NCI-H1092 treated with DMSO at 0.1 percent for 48 hours (cell line): Measurements from ENCODE around the gene OSBPL9.
"Not testable (repeated sequence)": the region's sequence is repeated elsewhere in the genome, so short reads cannot be mapped to it uniquely, and the experiment has no call there.

Source experiments
- DNase-seq: peaks from one replicate; lab custom pipeline; 2025; lab: John Stamatoyannopoulos, UW

OSBPL9 gene

DNA sequence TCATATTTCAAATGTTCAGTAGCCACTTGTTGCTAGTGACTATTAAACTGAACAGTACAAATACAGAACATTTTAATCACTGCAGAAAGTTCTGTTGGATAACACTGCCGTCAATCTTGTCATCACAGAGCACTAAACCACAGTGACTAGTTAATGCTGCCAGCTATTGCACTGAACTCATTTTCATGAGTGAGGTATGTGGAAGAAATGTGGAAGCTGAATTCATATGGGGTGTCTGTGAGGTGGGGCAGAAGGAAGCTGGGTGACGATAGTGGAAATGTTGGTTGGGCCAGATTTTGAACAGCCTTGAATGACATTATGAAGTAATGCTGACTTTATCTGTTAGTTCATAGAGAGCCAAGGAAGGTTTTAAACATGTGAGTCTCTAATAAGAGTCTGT, 49.6 kb downstream of the OSBPL9 start:
- no peak for DNase-seq

DNA sequence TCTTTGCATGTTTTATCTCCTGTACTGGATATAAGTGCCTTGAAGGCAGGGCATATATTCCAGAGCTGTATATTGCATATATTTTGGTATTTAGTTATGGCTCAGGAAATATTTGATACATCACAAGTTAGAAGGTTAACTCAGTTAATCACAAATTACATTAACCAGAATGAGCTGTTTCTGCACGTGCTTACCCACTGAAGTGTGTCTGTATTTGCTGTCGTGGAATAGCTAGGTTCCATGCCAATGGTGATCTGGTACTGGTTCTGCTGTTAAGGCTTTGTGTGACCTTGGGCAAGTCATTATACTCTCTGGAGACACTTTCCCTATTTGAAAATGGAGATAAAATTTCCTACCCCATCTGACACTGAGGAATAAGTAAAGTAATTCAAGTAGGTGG, 50.7 kb downstream of the OSBPL9 start:
- no peak for DNase-seq

DNA sequence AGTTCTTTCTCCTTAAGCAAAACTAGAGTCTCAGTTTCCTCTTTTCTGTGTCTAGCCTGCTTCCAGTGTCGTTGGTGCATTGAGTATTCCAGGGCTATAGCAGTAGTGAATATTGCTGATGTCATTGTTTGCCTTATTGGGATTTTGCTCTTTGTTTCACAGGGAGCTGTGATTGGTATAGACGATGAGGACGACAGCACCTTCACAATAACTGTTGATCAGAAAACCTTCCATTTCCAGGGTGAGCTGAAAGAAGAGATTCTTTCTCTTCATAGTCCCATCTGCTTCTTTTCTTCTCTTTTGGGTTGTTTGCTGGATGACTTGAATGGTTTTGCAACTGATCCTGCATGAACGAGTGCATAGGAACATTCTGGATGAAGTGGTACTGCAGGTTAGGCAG, 52.4 kb downstream of the OSBPL9 start:
- DNase-seq: no peak

DNA sequence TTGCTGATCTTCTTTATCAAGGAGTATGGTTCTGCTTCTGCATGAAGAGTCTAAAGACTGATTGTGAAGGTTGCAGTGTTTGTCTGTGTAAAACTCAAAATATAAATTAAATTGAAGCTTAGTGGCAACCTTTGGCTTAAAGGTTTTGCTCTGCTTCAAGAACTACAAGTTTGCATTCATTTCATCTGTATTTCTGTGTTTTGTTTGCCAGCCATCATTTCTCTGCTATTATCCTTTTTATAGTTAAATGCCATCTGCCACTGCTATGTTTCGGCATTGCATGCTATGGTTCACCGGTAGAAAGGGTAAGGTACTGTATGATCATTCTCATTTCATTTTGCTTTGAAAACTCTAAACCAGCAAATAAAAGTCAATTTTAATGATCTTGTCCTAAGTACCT, 52.9 kb downstream of the OSBPL9 start:
- no peak for DNase-seq

DNA sequence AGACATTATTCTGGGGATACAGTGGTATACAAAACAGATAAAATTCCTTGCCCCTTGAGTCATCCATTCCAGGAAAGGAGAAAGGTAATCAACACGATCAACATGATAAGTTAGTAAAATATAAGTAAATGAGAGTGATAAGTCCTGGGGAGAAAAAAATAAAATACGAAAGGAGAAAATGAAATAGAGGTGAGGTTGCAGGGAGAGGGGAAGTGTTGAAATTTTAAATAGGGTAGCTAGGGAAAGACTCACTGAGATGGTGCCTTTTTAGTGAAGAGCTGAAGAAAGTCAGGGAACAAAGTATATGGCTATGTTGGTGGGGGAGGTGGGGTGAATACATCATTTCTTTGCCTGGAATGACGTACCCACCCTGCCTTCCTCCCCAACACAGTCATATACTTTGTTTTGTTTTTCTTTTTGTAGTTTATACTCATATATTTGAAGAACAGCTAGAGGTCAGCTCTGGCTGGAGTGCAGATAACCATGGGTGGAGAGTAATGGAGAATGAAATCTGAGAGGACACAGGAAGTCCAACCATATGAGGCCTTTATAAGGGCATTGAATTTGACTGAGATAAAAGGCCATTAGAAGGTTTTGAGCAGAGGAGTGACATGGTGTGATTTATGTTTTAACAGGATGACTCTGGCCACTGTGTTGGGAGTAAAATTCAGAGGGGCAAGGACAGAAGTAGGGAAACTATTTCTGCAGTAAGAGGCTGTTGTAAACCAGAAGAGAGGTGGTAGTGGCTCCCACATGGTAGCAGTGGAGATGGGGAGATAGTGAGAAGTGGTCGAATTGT, 54.8 kb downstream of the OSBPL9 start:
- no peak for DNase-seq

DNA sequence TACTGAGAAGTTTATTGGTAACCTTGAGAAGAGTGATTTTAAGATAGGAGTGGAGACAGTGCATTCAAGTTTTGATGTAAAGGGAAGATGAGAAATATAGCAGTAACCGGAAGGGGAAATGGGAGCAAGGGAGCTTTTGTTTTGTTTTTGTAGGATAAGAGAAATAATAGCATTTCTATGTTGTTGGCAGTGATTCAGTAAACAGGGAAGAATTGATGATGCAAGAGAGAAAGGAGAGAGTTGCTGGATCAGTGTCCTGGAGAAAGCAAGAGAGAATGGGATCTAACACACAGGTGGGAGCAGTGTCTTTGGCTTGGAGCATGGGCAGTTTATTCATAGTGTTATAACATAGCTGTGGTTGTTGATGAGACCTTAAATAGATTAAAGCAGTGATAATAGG, 56.4 kb downstream of the OSBPL9 start:
- no peak for DNase-seq

DNA sequence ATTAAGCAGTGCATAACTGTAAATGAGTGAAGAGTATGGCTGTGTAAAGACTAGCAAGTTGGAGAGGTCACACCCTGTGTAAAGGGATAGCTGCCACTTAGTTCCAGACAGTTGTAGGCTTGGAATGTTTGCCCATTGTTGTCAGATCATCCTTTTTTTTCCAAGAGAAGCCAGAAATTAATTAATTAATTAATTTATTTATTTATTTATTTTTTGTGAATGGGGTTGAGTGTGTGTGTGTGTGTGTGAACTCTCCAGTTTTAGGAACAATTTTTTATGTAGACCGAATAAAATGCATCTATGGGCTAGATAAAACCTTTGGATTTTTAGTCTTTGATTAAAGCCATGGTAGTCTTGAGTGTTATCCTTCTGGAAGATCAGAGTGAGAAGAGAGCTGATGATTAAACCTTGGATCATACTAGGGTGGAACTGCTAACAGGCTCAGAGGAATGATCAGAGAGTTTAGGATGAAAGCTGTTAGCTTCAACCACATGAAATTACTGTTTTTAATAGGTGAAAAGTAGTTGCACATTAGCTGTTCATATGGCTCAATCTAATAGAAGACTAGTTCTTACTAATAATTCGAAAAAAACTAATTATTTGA, 58.4 kb downstream of the OSBPL9 start:
- DNase-seq: no peak

DNA sequence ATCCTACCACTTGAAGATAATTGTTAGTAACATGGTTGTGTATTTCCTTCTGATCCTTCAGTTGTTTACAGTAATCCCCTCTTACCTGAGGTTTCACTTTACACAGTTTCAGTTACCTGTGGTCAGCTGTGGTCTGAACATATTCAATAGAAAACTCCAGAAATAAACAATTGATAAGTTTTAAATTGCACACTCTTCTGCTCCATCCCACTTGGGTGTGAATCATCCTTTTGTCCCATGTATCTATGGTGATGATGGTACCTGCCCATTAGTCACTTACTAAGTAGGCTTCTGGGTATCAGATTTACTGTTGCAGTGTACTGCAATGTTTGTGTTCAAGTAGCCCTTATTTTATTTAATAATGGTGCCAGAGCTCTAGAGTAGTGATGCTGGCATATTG, 62.5 kb downstream of the OSBPL9 start:
- no peak for DNase-seq

DNA sequence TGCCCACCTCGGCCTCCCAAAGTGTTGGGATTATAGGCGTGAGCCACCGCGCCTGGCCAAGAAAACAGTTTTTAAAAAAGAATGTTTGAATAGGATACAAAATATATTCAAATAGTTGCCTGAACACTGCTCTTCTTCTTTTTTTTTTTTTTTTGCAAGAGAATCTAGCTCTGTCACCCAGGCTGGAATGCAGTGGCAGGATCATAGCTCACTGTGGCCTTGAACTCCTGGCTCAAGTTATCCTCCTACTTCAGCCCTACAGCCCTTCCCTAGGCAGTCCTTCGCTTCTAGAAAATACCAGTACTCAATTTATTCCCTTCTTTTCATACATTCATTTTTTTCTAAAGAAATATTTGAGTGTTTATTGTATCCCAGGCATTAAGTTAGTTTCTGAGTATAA, 67.9 kb downstream of the OSBPL9 start:
- no peak for DNase-seq

DNA sequence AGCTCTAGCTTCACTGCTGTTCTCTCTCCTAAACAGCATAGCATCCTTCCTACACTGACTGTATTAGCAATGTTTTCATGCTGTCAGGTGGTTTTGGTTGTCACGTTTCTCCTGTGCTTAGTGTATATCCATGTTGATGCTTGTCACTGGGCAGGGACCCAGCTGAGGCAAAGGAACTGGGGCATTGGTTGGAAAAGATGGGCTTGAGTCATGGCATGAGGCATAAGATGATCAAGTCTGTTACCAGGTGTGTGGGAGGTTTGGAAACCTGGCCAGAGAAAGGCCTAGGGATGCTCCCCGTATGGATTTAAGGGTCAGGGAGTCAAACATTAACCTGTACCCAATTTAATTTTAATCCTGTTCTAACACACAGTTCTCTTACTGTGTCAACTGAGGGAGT, 69.6 kb downstream of the OSBPL9 start:
- DNase-seq: no peak

DNA sequence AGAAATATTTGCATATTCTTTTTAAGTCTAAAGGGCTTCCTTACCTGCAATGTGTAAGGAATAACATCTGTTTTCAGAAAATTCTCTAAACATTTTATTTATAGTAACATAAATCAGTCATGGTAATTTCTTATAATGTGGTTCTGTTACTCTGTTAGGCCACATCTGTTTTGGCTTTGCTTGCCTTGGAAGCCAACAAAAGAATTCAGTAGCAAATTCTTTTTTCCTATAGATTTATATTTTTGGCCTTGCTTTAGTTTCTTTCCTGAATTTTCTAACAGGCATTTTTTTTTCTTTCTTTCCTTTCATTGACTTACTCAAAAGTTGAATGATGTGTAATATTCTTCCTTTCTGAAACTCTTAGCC, 72.2 kb downstream of the OSBPL9 start:
- no peak for DNase-seq

DNA sequence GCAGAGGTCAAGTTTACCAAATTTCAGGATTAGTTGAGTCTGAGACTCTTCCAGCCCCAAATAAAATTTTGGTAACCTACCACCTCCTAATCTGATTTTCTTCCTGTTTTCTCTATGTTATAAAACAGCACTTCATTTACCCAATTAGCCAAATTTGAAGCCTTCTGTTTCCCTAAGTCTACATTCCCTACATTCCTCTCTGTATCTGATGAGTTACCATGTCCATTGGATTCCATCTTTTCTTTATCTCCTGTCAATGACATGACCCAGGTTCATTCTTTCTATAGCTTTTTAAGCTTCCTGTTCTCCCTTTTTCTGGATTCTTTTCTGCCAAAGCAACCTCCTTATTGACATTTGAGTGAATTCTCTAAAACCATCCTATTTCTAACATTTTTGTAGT, 72.8 kb downstream of the OSBPL9 start:
- DNase-seq: no peak

DNA sequence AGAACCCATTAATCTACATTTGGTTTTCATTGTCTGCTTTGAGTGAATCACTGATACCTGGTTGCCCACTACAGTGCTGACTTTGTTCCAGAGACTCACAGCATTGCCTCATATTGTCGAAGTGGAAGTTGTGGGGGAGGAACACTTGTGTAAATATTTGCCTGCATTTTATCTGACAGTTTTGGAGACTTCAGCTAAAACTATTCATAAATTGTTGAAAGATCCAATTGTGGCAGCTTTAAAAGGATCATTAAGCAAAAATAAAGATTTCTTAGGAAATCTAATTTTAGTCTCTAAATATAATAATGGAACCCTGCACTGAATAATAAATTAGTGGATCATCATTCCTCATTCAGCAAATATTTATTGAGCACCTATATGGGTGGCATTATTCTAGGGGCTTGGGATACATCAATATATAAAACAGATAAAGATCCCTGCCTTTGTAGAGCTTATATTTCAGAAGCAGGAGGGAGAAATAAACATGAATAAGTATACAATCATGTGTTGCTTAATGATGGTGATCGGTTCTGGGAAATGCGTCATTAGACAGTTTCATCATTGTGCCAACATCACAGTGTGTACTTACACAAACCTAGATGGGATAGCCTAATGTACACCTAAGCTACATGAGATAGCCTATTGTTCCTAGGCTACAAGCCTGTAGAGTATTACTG, 73.5 kb downstream of the OSBPL9 start:
- DNase-seq: no peak

DNA sequence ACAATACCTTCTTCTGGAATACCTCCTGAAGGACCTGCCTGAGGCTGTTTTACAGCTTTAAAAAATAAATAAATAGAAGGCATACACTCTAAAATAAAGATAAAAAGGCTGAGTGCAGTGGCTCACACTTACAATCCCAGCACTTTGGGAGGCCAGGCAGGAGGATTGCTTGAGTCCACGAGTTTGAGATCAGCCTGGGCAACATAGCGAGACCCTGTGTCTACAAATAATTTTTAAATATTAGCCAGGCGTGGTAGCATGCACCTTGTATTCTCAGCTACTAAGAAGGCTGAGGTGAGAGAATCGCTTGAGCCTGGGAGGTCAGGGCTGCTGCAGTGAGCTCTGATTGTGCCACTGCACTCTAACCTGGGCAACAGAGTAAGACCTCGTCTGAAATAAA, 75.0 kb downstream of the OSBPL9 start:
- DNase-seq: no peak

DNA sequence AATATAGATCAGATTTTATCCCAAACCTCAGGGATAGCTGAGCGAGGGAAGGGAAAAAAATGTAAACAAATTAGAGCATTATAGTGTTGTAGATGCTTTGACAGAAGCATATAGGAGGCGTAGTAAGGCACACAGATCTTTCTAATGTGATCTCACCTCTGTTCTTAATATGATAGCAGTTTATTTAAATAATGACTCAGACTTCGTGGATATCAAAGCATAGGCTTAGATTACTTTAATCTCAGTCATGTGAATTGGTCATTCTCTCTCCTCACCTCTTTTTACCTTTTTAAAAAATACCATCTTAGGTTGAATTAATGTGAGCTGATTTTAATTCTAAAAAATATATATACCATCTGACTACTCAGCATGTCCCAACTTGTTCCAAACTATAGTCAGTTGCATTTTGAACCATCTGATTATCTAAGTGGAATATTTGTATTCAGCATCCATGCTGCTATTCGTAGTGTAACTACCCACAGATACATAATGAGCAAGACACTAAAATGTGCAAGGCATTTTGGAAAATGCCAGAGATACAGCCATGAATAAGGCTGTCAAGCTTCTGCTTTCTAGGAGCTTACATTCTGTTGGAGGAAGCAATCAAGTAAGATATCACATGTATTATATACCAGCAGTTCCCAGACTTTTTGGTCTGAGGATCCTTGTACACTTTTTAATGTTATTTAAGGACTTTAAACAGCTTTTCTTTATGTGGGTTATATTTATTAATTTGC, 76.7 kb downstream of the OSBPL9 start:
- no peak for DNase-seq

DNA sequence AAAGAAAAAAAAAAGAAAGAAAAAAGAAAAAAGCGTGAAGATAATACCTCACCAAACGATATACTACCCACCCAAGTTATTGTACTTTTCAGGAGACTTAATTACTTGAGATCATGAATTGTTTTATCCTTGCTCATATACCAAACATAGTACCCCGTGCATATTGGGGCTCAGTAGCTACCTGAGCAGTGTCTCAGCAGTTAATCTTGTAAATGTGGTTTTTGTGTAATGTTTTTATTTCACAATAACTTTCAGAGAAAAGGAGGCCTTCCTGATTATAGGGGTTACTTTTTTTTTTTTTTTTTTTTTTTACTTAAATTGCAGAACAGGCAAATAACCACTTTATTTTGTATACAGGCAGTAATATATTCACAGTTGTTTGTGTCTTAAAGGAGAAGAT, 80.3 kb downstream of the OSBPL9 start:
- DNase-seq: no peak

DNA sequence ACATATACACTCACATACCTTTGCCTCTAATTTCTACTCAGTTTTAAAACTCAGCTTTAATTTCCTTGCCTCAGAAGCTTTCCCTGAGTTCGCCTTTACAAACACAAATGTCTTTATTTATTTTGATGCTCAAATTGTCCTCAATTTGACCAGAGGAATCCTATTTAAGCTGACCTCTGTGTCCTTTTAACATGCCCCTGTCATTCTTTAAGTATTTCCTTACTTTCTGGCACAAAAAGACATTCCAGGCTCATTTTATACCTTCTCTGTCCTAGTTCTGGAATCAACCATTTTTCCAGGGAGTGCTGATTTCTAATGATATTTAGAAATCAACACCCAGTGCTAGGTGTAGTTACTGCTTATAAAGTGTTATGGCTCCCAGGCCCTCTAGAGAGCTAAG, 82.5 kb downstream of the OSBPL9 start:
- DNase-seq: no peak

DNA sequence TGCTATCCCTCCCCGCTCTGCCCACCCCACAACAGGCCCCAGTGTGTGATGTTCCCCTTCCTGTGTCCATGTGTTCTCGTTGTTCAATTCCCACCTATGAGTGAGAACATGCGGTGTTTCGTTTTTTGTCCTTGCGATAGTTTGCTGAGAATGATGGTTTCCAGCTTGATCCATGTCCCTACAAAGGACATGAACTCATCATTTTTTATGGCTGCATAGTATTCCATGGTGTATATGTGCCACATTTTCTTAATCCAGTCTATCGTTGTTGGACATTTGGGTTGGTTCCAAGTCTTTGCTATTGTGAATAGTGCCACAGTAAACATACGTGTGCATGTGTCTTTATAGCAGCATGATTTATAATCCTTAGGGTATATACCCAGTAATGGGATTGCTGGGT, 84.9 kb downstream of the OSBPL9 start:
- not testable (repeated sequence) for DNase-seq

DNA sequence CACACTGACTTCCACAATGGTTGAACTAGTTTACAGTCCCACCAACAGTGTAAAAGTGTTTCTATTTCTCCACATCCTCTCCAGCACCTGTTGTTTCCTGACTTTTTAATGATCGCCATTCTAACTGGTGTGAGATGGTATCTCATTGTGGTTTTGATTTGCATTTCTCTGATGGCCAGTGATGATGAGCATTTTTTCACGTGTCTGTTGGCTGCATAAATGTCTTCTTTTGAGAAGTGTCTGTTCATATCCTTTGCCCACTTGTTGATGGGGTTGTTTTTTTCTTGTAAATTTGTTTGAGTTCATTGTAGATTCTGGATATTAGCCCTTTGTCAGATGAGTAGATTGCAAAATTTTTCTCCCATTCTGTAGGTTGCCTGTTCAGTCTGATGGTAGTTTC, 85.3 kb downstream of the OSBPL9 start:
- not testable (repeated sequence) for DNase-seq

DNA sequence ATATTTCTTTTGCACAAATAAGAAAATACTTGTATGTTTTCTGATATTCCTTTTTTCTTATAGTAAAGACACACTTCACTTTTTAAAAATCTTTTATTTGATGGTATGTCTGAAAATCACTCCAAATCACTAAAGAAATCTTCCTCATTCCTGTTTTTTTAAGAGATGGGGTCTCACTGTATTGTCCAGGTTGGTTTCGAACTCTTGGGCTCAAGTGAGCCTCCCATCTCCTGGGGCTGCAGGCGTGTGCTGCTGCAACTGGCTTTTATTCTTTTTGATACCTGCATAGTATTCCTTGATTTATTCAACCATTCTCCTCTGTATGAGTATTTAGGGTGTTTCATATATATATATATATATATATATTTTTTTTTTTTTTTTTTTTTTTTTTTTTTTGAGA, 88.1 kb downstream of the OSBPL9 start:
- DNase-seq: no peak

DNA sequence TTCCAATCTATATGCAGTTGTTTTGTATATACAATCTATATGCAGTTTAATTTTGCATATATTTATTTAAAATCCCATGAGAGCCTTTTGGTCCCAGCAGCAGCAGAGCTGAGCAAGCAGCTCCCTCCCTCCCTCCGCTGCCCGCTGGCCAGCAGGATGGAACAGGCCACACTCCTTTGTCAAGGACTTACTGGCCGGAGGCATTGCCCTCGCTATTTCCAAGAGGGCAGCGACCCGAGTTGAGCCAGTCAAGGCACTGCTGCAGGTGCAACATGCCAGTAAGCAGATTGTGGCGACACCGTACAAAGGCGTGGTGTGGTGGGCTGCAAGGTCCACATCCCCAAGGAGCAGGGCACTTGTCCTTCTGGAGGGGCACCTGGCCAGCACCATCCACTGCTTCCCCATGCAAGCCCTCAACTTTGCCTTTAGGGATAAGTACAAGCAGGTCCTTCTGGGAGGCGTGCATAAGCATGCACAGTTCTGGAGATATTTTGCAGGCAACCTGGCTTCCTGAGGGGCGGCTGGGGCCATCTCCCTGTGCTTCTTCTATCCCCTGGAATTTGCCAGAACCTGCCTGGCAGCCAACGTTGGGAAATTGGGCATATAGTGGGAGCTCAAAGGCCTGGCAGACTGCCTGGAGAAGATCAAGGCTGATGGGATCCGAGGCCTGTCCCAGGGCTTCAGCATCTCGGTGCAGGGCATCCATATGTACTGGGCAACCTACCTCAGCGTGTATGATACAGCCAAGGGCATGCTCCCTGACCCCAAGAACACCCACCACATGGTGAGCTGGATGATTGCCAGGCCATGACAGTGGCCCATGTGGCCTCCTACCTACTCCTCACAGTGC, 92.2 kb downstream of the OSBPL9 start:
- no peak for DNase-seq

DNA sequence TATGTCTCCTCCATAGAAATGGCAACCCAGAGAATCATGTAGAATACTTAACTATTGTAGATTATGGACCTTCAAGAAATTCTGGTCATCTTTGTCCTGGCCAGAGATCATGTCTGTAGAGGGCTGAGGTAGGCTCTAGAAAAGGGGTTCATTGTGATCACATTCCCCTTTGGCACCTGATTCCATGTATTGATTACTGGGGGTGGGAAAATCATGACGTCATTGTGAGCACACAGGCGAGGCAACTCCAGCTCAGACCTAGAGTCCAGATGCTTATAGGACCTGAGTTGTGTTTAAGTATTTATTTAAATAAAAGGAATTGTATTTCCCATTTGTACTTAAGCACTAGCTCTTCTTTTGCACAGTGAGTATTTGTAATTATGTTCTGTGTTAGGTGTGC, 93.1 kb downstream of the OSBPL9 start:
- no peak for DNase-seq
